ENCODE results near the gene TRIM29.

The TRIM29 gene

DNA sequence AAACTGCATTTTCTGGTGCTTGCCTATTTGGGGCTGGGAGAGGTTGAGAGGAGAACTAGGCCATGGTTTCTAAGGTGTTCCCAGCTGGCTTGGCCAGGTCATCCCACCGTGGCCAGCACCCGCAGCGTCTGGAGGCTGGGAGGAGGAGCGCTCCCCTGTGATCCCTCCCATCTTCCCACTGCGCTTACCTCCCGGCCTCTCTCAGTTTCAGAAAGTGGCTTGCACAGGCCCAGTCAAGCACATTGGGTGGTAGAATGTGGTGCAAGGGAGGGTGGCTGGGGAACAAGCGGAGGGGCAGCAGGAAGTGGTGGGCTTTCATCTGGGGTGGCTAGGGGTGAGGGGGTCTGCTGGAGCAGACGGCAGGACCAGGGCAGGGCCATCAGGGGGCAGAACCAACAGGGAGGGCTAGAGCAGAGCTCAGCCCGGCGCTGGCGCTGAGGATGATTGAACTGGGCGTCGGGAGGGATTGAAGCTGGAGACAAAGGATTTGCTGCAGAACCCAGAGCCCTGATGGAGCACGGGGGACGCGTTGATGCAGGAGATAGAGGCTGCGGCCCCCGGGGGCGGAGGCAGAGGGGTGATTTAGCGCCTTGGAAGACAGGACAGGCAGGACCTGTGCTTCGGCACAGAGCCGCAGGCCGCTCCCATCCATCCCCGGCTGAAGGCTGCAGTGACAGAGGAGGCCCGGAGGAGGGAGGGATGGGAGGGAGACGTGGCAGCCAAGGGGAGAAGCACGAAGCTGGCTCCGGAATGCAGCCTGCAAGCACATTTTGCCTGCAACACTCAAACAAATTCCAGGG lies 76.0 kb downstream of the TRIM29 start:
- DNase-seq (ENCODE audit: low spot score): no peak

All from hepatic stellate cell (primary cell).